ENCODE data around the gene TPRG1.

DNA sequence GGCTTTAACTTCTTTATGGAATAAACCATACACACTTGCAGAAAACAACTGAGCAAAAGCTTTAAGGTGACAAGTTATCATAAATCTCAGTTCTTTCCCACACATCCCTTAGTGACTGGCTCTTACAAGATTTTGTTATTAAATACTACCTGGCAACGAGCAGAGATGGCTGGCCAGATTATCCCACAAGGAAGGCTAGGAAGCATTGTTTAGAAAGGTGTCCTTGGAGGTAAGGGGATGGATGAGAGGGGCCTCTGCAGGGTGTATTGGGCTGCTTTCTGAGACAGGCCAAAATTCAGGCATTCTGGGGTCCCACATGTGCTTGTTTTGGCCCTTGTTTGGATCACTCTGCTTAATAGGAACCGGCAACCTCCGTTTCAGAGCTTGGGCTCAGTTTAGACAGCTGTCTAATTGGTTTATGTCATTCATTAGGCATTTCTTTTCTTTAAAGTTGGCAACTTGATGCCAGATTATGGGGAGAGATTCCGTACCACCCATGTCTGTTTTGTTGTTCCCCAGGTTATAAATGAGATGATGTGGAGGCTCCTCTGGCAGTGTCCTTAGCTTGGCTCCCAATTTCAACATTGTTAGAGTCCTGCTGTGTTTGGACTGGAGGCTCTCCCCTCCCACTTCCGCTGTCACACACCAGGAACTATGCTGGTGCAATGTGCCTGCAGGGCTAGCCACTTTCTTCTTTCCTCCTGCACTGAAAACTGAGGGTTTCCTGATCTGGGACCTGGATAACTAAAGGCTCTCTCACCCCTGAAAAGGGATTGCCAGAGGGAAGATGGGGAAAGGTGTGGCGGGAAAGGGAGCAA lies 121.1 kb downstream of the TPRG1 start:
- TF ChIP-seq, protein P1, sequence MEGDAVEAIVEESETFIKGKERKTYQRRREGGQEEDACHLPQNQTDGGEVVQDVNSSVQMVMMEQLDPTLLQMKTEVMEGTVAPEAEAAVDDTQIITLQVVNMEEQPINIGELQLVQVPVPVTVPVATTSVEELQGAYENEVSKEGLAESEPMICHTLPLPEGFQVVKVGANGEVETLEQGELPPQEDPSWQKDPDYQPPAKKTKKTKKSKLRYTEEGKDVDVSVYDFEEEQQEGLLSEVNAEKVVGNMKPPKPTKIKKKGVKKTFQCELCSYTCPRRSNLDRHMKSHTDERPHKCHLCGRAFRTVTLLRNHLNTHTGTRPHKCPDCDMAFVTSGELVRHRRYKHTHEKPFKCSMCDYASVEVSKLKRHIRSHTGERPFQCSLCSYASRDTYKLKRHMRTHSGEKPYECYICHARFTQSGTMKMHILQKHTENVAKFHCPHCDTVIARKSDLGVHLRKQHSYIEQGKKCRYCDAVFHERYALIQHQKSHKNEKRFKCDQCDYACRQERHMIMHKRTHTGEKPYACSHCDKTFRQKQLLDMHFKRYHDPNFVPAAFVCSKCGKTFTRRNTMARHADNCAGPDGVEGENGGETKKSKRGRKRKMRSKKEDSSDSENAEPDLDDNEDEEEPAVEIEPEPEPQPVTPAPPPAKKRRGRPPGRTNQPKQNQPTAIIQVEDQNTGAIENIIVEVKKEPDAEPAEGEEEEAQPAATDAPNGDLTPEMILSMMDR (IDR thresholded peaks at IDR 0.05; ENCODE audit: low read depth, low read length, poor library complexity, severe bottlenecking): no peak
- TF ChIP-seq EZH2phosphoT487 (IDR thresholded peaks at IDR 0.05; ENCODE audit: borderline replicate concordance, low read length): no peak

Data from DOHH2 (cell line).